ENCODE data around the gene SAAL1. TPM values are rescaled to one million over a fixed set of nuclear protein-coding genes. Genes with fewer than 3 reads are reported as not detected.

The SAAL1 gene
- total and polyA plus RNA-seq, 5 donors, result 5.9 to 10.4 (median 9.0) TPM

DNA sequence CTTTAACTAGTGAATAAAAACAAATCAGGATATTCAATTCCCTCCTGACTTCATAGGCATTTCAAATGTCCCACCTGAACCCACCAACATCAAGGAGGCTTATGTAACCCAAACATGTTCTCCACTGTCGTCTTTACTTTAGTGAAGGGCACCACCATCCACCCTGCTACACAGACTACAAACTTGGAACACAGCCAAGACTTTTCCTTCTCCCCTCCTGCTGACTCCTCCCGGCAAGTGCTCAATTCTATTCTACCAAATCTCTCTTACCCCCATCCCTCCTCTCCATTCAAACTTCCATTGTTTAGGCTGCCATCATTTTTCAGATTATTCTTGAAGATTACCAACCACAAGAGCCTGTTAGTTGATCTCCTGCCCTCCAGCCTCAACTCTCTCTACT lies 24.3 kb downstream of the SAAL1 start:
- Histone ChIP-seq H3K27me3 (ENCODE audit: control insufficient read depth, insufficient read depth) (no peaks in the 10 kb centered on the region), H3K4me1 (ENCODE audit: control insufficient read depth, insufficient read depth, low read length) (no peaks in the 10 kb centered on the region), H3K27ac (ENCODE audit: low read length) (no peak overlapping the region), H3K4me3 (ENCODE audit: low read length) (no peak overlapping the region), H3K9me3 (ENCODE audit: control insufficient read depth, low read length) (no peaks in the 10 kb centered on the region)
- 67% methylated on average over 2 of the region's 2 CpGs for WGBS
- DNase-seq (no peak), ATAC-seq (no peak)
- intact Hi-C loops (cut with DNase I), result no loop called here

DNA sequence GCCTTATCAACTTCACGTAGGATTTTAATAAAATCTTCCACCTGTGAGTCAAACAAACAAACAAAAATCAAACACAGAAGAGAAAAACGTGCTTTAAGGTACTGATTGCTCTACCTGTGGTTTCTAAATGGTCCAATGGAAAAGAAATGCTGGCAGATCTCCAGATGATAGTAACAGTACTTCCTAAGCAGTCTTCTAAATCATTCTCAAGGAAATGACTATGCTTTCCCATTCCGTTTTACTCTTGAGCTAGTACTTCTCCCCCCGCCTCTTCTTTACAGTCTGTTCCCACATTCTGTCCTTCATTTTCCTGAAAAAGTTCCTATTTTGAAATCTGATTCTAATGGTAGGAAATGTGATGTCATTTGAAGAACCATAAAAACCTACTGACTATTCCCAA lies 25.4 kb downstream of the SAAL1 start:
- H3K27ac ChIP-seq (ENCODE audit: low read length), result no peak overlapping the region
- 64% methylated on average over 4 of the region's 4 CpGs for WGBS
- no peaks in the 10 kb centered on the region for H3K9me3 ChIP-seq (ENCODE audit: control insufficient read depth, low read length)
- ATAC-seq (no peak), DNase-seq (no peak)
- no peak overlapping the region for H3K4me3 ChIP-seq (ENCODE audit: low read length)
- H3K4me1 ChIP-seq (ENCODE audit: control insufficient read depth, insufficient read depth, low read length), result no peaks in the 10 kb centered on the region
- H3K27me3 ChIP-seq (ENCODE audit: control insufficient read depth, insufficient read depth), result no peaks in the 10 kb centered on the region
- intact Hi-C loops (cut with DNase I), result no loop called here

DNA sequence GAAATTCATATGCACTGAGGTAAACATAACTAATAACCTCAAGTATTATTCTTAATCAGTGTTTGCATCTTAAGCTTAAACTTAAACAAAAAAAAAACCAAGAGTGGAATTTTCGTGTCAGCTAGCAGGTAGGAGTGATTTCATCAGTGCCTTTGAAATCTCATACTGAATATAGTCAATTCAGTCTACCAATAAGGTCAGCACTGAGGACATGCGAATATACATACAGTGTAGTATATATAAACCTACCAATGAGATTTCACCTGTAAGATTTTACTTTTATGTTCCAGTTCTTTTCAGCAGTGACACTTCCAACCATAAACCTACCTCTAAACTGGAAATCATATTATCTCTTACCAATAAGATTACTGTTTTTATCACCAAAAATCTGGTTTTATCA lies 27.0 kb downstream of the SAAL1 start:
- Histone ChIP-seq H3K27ac (ENCODE audit: low read length) (no peak overlapping the region), H3K9me3 (ENCODE audit: control insufficient read depth, low read length) (no peaks in the 10 kb centered on the region), H3K4me3 (ENCODE audit: low read length) (no peak overlapping the region), H3K27me3 (ENCODE audit: control insufficient read depth, insufficient read depth) (no peaks in the 10 kb centered on the region), H3K4me1 (ENCODE audit: control insufficient read depth, insufficient read depth, low read length) (no peaks in the 10 kb centered on the region)
- DNase-seq (no peak), ATAC-seq (no peak)
- WGBS, result 94% methylated on average over 2 of the region's 2 CpGs
- intact Hi-C loops (cut with DNase I), result no loop called here

DNA sequence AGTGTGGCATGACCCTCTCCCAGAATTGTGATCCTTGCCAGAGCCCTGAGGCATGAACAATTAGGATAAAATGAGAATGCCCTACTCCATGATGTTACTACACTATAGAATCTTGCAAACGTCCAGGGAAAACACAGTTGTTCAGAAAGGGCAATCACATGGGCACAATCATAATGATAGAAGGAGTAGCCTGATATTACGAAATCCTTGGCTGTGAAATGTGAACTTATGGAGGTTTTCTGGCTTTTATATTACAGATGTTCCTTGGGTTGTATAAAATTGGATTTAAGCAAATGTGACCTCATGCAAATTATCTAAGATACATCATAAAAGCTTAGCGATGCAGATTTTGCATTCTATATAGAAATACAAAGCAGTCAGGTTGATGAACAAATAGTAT lies 30.4 kb downstream of the SAAL1 start:
- DNase-seq, result no peak
- Histone ChIP-seq H3K4me3 (ENCODE audit: low read length) (no peak overlapping the region), H3K4me1 (ENCODE audit: control insufficient read depth, insufficient read depth, low read length) (no peaks in the 10 kb centered on the region), H3K27ac (ENCODE audit: low read length) (no peak overlapping the region), H3K9me3 (ENCODE audit: control insufficient read depth, low read length) (no peaks in the 10 kb centered on the region), H3K27me3 (ENCODE audit: control insufficient read depth, insufficient read depth) (no peaks in the 10 kb centered on the region)
- no peak for ATAC-seq
- intact Hi-C loops (cut with DNase I), result no loop called here
- 89% methylated on average over 3 of the region's 3 CpGs for WGBS

DNA sequence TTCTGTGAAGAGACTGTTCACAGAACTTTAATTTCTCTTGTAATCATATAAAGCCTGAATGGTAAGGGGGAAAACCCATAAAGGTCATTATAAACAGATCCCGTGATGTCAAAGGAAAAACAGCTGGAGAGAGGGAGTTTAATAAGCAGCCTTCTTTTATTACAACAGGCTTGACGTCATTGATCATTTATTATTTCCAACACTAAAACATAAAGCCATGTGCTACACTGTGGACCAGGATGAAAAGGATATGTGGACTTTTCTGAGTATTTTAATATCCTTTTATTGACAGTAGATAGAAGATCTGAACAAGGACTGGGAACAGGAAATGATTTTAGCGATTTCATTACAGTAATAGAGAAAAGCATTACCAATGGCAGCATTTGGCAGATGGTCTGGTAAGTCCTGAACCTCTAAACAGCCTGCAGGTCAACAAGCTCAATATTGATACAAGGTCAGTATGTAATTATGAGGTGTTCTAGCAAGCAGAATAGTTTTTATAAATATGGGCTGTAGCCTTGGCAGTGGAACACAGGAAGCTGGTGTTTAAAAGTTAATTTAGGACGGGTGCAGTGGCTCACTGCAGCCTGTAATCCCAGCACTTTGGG lies 34.7 kb downstream of the SAAL1 start:
- no peak for DNase-seq
- intact Hi-C loops (cut with DNase I), result no loop called here
- no peaks in the 10 kb centered on the region for H3K4me1 ChIP-seq (ENCODE audit: control insufficient read depth, insufficient read depth, low read length)
- no peaks in the 10 kb centered on the region for H3K9me3 ChIP-seq (ENCODE audit: control insufficient read depth, low read length)
- no peak overlapping the region for H3K27ac ChIP-seq (ENCODE audit: low read length)
- H3K4me3 ChIP-seq (ENCODE audit: low read length), result no peak overlapping the region
- WGBS, result 80% methylated on average over 4 of the region's 4 CpGs
- no peaks in the 10 kb centered on the region for H3K27me3 ChIP-seq (ENCODE audit: control insufficient read depth, insufficient read depth)
- ATAC-seq, result no peak

DNA sequence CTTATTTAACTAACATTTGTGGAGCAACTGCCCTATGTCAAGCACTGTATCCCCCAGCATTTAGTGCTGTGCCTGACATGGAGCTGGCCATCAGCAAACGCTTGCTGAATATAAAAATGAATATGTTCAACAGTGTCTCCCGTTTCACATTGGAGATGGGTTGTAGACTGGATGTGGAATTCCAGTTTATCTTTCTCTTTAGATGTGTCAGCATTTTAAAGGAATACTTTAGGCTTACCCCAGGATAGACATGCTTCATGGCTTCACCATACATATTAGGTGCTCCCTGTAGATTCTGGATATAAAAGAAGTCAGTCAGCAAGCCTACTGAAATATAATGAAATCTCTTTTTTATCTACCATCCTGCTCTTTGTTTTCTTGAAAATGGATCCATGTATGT lies 38.5 kb downstream of the SAAL1 start:
- DNase-seq, result no peak
- no peaks in the 10 kb centered on the region for H3K9me3 ChIP-seq (ENCODE audit: control insufficient read depth, low read length)
- intact Hi-C loops (cut with DNase I), result no loop called here
- H3K27ac ChIP-seq (ENCODE audit: low read length), result no peak overlapping the region
- no peaks in the 10 kb centered on the region for H3K4me1 ChIP-seq (ENCODE audit: control insufficient read depth, insufficient read depth, low read length)
- ATAC-seq, result no peak
- no peaks in the 10 kb centered on the region for H3K27me3 ChIP-seq (ENCODE audit: control insufficient read depth, insufficient read depth)
- WGBS, result 88% methylated on average over 2 of the region's 2 CpGs
- H3K4me3 ChIP-seq (ENCODE audit: low read length), result no peak overlapping the region

DNA sequence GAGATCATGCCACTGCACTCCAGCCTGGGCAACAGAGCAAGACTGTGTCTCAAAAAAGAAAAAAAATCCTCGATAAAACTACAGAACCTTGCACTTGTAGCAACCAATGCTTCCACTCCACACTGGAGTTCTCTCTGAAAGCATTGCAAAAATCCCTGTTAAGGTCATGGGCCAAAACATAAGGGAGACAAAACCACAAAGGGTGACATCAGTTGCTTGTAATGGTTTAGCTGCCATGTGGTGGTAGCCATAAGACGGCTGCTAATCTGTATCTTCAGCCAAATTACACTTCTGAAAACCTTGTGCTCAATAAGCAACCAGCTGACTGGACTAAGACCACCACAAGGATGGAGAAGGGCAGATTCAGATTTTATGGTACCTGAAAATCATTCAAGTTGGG lies 39.3 kb downstream of the SAAL1 start:
- ATAC-seq (no peak), DNase-seq (no peak)
- intact Hi-C loops (cut with DNase I), result no loop called here
- Histone ChIP-seq H3K4me1 (ENCODE audit: control insufficient read depth, insufficient read depth, low read length) (no peaks in the 10 kb centered on the region), H3K27me3 (ENCODE audit: control insufficient read depth, insufficient read depth) (no peaks in the 10 kb centered on the region), H3K27ac (ENCODE audit: low read length) (no peak overlapping the region), H3K9me3 (ENCODE audit: control insufficient read depth, low read length) (no peaks in the 10 kb centered on the region), H3K4me3 (ENCODE audit: low read length) (no peak overlapping the region)
- 89% methylated on average over 2 of the region's 2 CpGs for WGBS

DNA sequence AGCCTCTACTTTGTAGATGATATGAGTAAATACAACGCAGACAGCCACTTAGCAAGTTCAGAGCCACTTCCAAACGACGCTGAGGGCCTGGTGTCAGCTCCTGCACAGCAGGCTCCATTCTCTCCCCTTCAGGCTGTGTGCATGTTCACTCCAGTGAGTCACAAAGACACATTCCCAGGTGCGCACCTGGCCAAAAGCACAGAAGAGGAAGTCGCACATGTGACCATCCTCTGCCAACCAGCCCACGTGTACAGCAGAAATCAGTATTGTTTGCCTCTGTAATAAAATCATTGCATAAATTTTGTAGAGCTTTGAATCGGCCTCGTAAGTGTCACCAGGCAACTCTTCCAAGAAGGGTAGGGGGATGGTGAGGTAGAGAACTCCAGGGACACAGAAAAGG lies 40.3 kb downstream of the SAAL1 start:
- H3K4me3 ChIP-seq (ENCODE audit: low read length), result no peak overlapping the region
- no peak for DNase-seq
- H3K27ac ChIP-seq (ENCODE audit: low read length), result no peak overlapping the region
- H3K27me3 ChIP-seq (ENCODE audit: control insufficient read depth, insufficient read depth), result no peaks in the 10 kb centered on the region
- ATAC-seq, result no peak
- intact Hi-C loops (cut with DNase I), result no loop called here
- H3K9me3 ChIP-seq (ENCODE audit: control insufficient read depth, low read length), result no peaks in the 10 kb centered on the region
- H3K4me1 ChIP-seq (ENCODE audit: control insufficient read depth, insufficient read depth, low read length), result no peaks in the 10 kb centered on the region
- WGBS, result 86% methylated on average over 8 of the region's 8 CpGs

DNA sequence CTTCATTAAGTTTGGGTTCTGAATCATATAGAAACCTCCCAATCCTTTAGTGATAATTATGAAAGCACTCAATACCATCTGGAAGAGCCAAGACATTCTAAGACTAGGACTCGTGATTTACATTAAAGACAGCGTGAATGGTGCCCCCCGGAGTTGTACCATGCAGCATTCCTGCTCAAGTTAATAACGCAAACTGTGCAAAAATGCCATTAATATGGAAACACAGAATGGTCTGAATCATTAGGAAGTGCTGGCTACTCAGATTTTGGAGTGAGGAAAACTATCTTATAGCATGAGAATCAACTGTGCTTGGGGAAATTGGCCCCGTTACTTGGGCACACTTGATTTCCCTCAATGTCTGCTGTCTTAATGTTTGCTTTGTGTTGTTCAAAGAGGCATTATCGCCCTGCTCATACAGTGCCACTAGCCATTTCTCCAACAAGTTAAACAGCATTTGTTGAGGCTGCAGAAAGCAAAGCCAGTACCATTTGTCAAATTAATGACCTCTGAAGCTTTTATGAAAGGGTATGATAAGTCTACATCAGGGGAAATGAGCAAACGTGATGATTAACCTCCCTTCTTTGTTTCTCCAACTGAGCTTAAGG lies 41.3 kb downstream of the SAAL1 start:
- no peaks in the 10 kb centered on the region for H3K9me3 ChIP-seq (ENCODE audit: control insufficient read depth, low read length)
- no peak for DNase-seq
- H3K27ac ChIP-seq (ENCODE audit: low read length), result no peak overlapping the region
- H3K4me1 ChIP-seq (ENCODE audit: control insufficient read depth, insufficient read depth, low read length), result no peaks in the 10 kb centered on the region
- no peaks in the 10 kb centered on the region for H3K27me3 ChIP-seq (ENCODE audit: control insufficient read depth, insufficient read depth)
- ATAC-seq, result no peak
- H3K4me3 ChIP-seq (ENCODE audit: low read length), result no peak overlapping the region
- intact Hi-C loops (cut with DNase I), result no loop called here
- WGBS, result 90% methylated on average over 7 of the region's 7 CpGs

DNA sequence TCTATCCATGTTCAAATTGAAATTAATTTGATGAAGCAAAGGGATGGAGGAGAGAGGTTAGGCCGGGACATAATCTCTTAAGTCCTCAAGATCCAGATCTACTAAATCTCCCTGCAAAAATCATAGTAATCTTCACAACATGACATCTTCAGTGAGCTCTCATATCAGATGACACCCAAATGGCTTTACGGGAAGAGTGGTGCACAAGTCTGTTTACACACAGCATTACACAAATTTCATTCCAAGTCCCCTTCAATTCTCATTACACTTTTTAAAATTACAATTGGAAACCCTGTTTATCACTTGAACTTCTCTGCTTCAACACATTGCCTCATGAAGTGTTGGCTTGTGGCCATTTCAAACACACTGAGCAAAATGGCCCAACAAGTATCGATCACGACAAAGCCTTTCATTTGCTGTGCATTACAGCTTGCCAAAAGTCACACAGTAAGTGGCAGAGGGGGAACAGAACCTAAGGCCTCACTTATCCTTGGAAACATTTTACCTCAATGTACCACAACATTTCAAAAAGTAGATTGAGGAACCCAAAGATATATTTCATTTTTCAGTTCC lies 41.9 kb downstream of the SAAL1 start:
- Histone ChIP-seq H3K27ac (ENCODE audit: low read length) (no peak overlapping the region), H3K4me3 (ENCODE audit: low read length) (no peak overlapping the region), H3K9me3 (ENCODE audit: control insufficient read depth, low read length) (no peaks in the 10 kb centered on the region), H3K27me3 (ENCODE audit: control insufficient read depth, insufficient read depth) (no peaks in the 10 kb centered on the region), H3K4me1 (ENCODE audit: control insufficient read depth, insufficient read depth, low read length) (no peaks in the 10 kb centered on the region)
- intact Hi-C loops (cut with DNase I), result no loop called here
- 64% methylated on average over 4 of the region's 4 CpGs for WGBS
- DNase-seq (no peak), ATAC-seq (no peak)

DNA sequence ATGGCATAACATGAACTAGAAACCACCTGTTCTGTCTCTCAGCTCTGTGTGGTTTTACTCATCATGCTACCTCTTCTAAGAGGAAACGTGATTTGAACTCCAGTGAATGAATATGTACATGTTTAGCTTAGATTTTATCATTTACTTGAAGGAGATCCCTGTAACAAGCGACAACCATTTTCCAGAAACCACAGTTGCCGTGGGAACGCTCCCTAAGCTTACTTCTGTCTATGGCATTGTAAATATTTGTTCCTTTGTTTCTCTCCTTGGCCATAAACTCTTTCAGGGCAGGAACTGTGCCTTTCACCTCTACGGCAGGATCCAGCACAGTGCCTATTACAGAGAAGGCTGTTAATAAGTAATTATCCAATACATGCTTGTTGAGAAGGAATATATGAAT lies 42.8 kb downstream of the SAAL1 start:
- H3K27me3 ChIP-seq (ENCODE audit: control insufficient read depth, insufficient read depth), result no peaks in the 10 kb centered on the region
- ATAC-seq, result no peak
- no peak overlapping the region for H3K27ac ChIP-seq (ENCODE audit: low read length)
- no peaks in the 10 kb centered on the region for H3K9me3 ChIP-seq (ENCODE audit: control insufficient read depth, low read length)
- intact Hi-C loops (cut with DNase I), result no loop called here
- no peak overlapping the region for H3K4me3 ChIP-seq (ENCODE audit: low read length)
- DNase-seq, result no peak
- 88% methylated on average over 5 of the region's 5 CpGs for WGBS
- H3K4me1 ChIP-seq (ENCODE audit: control insufficient read depth, insufficient read depth, low read length), result no peaks in the 10 kb centered on the region

DNA sequence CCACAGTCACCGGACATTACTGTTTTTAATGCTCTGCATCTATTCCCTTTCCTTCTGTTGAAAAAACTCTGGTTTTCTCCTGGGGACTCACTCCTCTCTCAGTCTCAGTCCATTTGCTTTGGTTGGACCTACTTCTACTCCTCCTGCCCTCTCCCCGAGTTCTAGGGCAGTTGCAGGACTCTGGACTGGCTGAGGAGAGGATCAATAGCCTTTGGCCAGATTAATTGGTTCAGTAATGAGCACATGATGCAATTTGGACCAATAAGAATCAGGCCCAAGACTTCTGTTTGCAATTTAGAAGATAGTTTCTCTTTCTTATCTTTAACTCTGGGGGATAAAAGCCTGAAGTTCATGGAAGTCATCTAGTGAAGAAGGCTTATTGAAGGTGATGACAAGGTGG lies 44.5 kb downstream of the SAAL1 start:
- no peak overlapping the region for H3K27ac ChIP-seq (ENCODE audit: low read length)
- H3K9me3 ChIP-seq (ENCODE audit: control insufficient read depth, low read length), result no peaks in the 10 kb centered on the region
- no peak for ATAC-seq
- DNase-seq, result no peak
- no peaks in the 10 kb centered on the region for H3K27me3 ChIP-seq (ENCODE audit: control insufficient read depth, insufficient read depth)
- WGBS, result 71% methylated on average over 2 of the region's 2 CpGs
- no peaks in the 10 kb centered on the region for H3K4me1 ChIP-seq (ENCODE audit: control insufficient read depth, insufficient read depth, low read length)
- intact Hi-C loops (cut with DNase I), result no loop called here
- H3K4me3 ChIP-seq (ENCODE audit: low read length), result no peak overlapping the region
